ENCODE measurements around the gene EDC4.

EDC4 gene

GRCh38 chr16:67865318-67865717 lies 7.5 kb upstream of the EDC4 start:
- DNase-seq (ENCODE audit: low read depth in 1 of 2, low spot score in 1 of 2), result peak in 1 of 2 experiments; percentile 30
- Histone ChIP-seq H3K4me3 (replicated peaks; ENCODE audit: insufficient read depth, low read length) (no peak overlapping the region), H3K27ac (replicated peaks) (no peak overlapping the region), H3K27me3 (ENCODE audit: insufficient read depth, poor library complexity, severe bottlenecking) (no peaks in the 10 kb centered on the region)
- TF ChIP-seq GABPA (IDR thresholded peaks at IDR 0.05; ENCODE audit: low read depth) (no peak), SPI1 (IDR thresholded peaks at IDR 0.05; ENCODE audit: borderline replicate concordance, low read depth) (no peak), CTCF (IDR thresholded peaks at IDR 0.05; ENCODE audit: insufficient read depth, low read length) (peak; percentile 26)

DNA sequence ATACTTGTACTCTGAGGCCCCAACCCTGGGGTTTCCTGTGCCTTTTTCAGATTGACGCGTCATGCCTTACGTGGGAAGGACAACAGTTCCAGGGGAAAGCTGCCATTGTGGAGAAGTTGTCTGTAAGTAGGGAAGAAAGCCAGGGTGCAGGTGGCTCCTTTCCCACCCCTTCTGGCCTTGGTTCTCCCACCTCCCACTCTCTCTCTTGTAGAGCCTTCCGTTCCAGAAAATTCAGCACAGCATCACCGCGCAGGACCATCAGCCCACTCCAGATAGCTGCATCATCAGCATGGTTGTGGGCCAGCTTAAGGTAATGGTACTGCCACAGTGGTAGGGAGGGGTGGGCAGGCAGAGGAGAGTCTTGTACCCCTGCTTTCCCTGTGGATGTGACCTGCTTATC lies 4.6 kb upstream of the EDC4 start:
- TF ChIP-seq GABPA (IDR thresholded peaks at IDR 0.05; ENCODE audit: low read depth), result no peak
- TF ChIP-seq CTCF (IDR thresholded peaks at IDR 0.05; ENCODE audit: insufficient read depth, low read length), result no peak
- no peak for TF ChIP-seq POLR2AphosphoS5 (IDR thresholded peaks at IDR 0.05; ENCODE audit: low read depth)
- TF ChIP-seq SPI1 (IDR thresholded peaks at IDR 0.05; ENCODE audit: borderline replicate concordance, low read depth), result no peak
- TF ChIP-seq, protein P1, sequence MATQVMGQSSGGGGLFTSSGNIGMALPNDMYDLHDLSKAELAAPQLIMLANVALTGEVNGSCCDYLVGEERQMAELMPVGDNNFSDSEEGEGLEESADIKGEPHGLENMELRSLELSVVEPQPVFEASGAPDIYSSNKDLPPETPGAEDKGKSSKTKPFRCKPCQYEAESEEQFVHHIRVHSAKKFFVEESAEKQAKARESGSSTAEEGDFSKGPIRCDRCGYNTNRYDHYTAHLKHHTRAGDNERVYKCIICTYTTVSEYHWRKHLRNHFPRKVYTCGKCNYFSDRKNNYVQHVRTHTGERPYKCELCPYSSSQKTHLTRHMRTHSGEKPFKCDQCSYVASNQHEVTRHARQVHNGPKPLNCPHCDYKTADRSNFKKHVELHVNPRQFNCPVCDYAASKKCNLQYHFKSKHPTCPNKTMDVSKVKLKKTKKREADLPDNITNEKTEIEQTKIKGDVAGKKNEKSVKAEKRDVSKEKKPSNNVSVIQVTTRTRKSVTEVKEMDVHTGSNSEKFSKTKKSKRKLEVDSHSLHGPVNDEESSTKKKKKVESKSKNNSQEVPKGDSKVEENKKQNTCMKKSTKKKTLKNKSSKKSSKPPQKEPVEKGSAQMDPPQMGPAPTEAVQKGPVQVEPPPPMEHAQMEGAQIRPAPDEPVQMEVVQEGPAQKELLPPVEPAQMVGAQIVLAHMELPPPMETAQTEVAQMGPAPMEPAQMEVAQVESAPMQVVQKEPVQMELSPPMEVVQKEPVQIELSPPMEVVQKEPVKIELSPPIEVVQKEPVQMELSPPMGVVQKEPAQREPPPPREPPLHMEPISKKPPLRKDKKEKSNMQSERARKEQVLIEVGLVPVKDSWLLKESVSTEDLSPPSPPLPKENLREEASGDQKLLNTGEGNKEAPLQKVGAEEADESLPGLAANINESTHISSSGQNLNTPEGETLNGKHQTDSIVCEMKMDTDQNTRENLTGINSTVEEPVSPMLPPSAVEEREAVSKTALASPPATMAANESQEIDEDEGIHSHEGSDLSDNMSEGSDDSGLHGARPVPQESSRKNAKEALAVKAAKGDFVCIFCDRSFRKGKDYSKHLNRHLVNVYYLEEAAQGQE (IDR thresholded peaks at IDR 0.05; ENCODE audit: insufficient replicate concordance, low read depth), result no peak
- no peak overlapping the region for H3K27ac ChIP-seq (replicated peaks)

DNA sequence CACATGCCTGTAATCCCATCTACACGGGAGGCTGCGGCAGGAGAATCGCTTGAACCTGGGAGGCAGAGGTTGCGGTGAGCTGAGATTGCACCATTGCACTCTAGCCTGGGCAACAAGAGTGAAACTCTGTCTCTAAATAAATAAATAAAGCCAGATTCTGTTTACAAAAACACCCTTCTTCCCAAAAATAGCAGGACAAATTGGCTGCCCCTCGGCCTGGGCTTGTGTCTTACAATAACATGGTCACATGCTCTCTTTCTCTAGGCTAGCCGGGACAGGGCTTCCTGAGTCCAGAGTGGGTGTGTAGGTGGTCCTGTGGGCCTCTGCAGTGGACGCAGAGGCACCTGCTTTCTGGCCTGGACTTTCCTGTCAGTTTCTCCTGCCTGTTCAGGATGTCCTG lies 3.2 kb upstream of the EDC4 start:
- no peak for DNase-seq (ENCODE audit: low read depth in 1 of 2, low spot score in 1 of 2)
- Histone ChIP-seq H3K27me3 (ENCODE audit: insufficient read depth, poor library complexity, severe bottlenecking) (no peaks in the 10 kb centered on the region), H3K4me3 (replicated peaks; ENCODE audit: insufficient read depth, low read length) (no peak overlapping the region), H3K27ac (replicated peaks) (no peak overlapping the region)
- TF ChIP-seq CTCF (IDR thresholded peaks at IDR 0.05; ENCODE audit: insufficient read depth, low read length), result no peak

More for the DNA sequence above, 4.6 kb upstream of the EDC4 start:
- no peak overlapping the region for H3K4me3 ChIP-seq (replicated peaks; ENCODE audit: insufficient read depth, low read length)
- no peak for DNase-seq (ENCODE audit: low read depth in 1 of 2, low spot score in 1 of 2)
- H3K27me3 ChIP-seq (ENCODE audit: insufficient read depth, poor library complexity, severe bottlenecking), result no peaks in the 10 kb centered on the region

GRCh38 chr16:67871256-67871655 lies 1.6 kb upstream of the EDC4 start:
- Histone ChIP-seq H3K27ac (replicated peaks) (peak overlapping the region; percentile 79; the same call in 1 of the 2 replicates), H3K4me3 (replicated peaks; ENCODE audit: insufficient read depth, low read length) (no peak overlapping the region), H3K27me3 (ENCODE audit: insufficient read depth, poor library complexity, severe bottlenecking) (no peaks in the 10 kb centered on the region)
- DNase-seq (ENCODE audit: low read depth in 1 of 2, low spot score in 1 of 2), result no peak
- TF ChIP-seq, protein P1 (IDR thresholded peaks at IDR 0.05; ENCODE audit: insufficient replicate concordance, low read depth), result no peak
- no peak for TF ChIP-seq CTCF (IDR thresholded peaks at IDR 0.05; ENCODE audit: insufficient read depth, low read length)
- no peak for TF ChIP-seq POLR2AphosphoS5 (IDR thresholded peaks at IDR 0.05; ENCODE audit: low read depth)
- no peak for TF ChIP-seq GABPA (IDR thresholded peaks at IDR 0.05; ENCODE audit: low read depth)
- TF ChIP-seq SPI1 (IDR thresholded peaks at IDR 0.05; ENCODE audit: borderline replicate concordance, low read depth), result no peak
